Measurements from ENCODE around the gene NTM.

The NTM gene

GRCh38 chr11:131373756-131374155 lies 3.3 kb downstream of the NTM start:
- Histone ChIP-seq H4K5ac (ENCODE audit: low read length) (no peak overlapping the region), H4K8ac (ENCODE audit: low read depth, low read length) (no peak overlapping the region), H3K4ac (ENCODE audit: low read depth, low read length) (peak overlapping the region; percentile 59), H2BK15ac (replicated peaks; ENCODE audit: low read depth) (no peak overlapping the region), H3K23ac (ENCODE audit: low read length) (no peak overlapping the region), H3K18ac (ENCODE audit: low read length) (peak overlapping the region; percentile 9), H3K79me1 (ENCODE audit: low read length) (no peaks in the 10 kb centered on the region), H3K36me3 (ENCODE audit: control insufficient read depth, insufficient read depth, low read length) (no peaks in the 10 kb centered on the region), H3K9ac (ENCODE audit: low read length) (no peak overlapping the region), H2AK5ac (ENCODE audit: low read length) (no peak overlapping the region), H2BK120ac (ENCODE audit: low read depth, low read length) (no peak overlapping the region), H3K27ac (ENCODE audit: low read depth, low read length) (no peak overlapping the region), H2BK5ac (ENCODE audit: low read length) (no peak overlapping the region), H3K4me2 (ENCODE audit: low read length) (no peak overlapping the region), H3K4me1 (ENCODE audit: control insufficient read depth, low read depth, low read length) (peaks cover 27% of the 10 kb centered on the region), H3K4me3 (ENCODE audit: low read length) (no peak overlapping the region), H3K79me2 (ENCODE audit: control insufficient read depth, insufficient read depth, low read length) (no peaks in the 10 kb centered on the region), H3K56ac (ENCODE audit: low read length) (no peak overlapping the region), H3K27me3 (ENCODE audit: insufficient read depth, low read length, poor library complexity) (no peaks in the 10 kb centered on the region)
- WGBS (ENCODE audit: extremely low coverage, insufficient coverage, low lambda C conversion rate), result no CpG with 5 or more reads among the region's 13 CpGs
- DNase-seq, result no peak

- no peaks in the 10 kb centered on the region for H3K36me3 ChIP-seq (ENCODE audit: control insufficient read depth, insufficient read depth, low read length)
- no peak overlapping the region for H3K23ac ChIP-seq (ENCODE audit: low read length)
- H3K27ac ChIP-seq (ENCODE audit: low read depth, low read length), result no peak overlapping the region
- no peak for DNase-seq
- H3K4me1 ChIP-seq (ENCODE audit: control insufficient read depth, low read depth, low read length), result peaks cover 27% of the 10 kb centered on the region
- no peak overlapping the region for H2AK5ac ChIP-seq (ENCODE audit: low read length)
- H4K5ac ChIP-seq (ENCODE audit: low read length), result no peak overlapping the region
- H2BK120ac ChIP-seq (ENCODE audit: low read depth, low read length), result no peak overlapping the region
- H3K56ac ChIP-seq (ENCODE audit: low read length), result no peak overlapping the region
- no peaks in the 10 kb centered on the region for H3K27me3 ChIP-seq (ENCODE audit: insufficient read depth, low read length, poor library complexity)
- H3K4me2 ChIP-seq (ENCODE audit: low read length), result no peak overlapping the region
- H3K79me1 ChIP-seq (ENCODE audit: low read length), result no peaks in the 10 kb centered on the region
- no peak overlapping the region for H2BK5ac ChIP-seq (ENCODE audit: low read length)
- H3K4ac ChIP-seq (ENCODE audit: low read depth, low read length), result no peak overlapping the region
- no CpG with 5 or more reads among the region's 4 CpGs for WGBS (ENCODE audit: extremely low coverage, insufficient coverage, low lambda C conversion rate)
- no peak overlapping the region for H3K4me3 ChIP-seq (ENCODE audit: low read length)
- H3K18ac ChIP-seq (ENCODE audit: low read length), result no peak overlapping the region
- no peak overlapping the region for H2BK15ac ChIP-seq (replicated peaks; ENCODE audit: low read depth)
- no peak overlapping the region for H3K9ac ChIP-seq (ENCODE audit: low read length)
- no peaks in the 10 kb centered on the region for H3K79me2 ChIP-seq (ENCODE audit: control insufficient read depth, insufficient read depth, low read length)
- H4K8ac ChIP-seq (ENCODE audit: low read depth, low read length), result no peak overlapping the region
These were observed 5.0 kb downstream of the NTM start for GRCh38 chr11:131375421-131375820.

GRCh38 chr11:131375915-131376314 lies 5.5 kb downstream of the NTM start:
- no peak overlapping the region for H2BK120ac ChIP-seq (ENCODE audit: low read depth, low read length)
- H3K79me2 ChIP-seq (ENCODE audit: control insufficient read depth, insufficient read depth, low read length), result no peaks in the 10 kb centered on the region
- no peaks in the 10 kb centered on the region for H3K79me1 ChIP-seq (ENCODE audit: low read length)
- DNase-seq, result no peak
- H4K8ac ChIP-seq (ENCODE audit: low read depth, low read length), result no peak overlapping the region
- no peak overlapping the region for H3K27ac ChIP-seq (ENCODE audit: low read depth, low read length)
- no peak overlapping the region for H3K4ac ChIP-seq (ENCODE audit: low read depth, low read length)
- no peaks in the 10 kb centered on the region for H3K27me3 ChIP-seq (ENCODE audit: insufficient read depth, low read length, poor library complexity)
- no peak overlapping the region for H4K5ac ChIP-seq (ENCODE audit: low read length)
- H3K23ac ChIP-seq (ENCODE audit: low read length), result no peak overlapping the region
- H3K56ac ChIP-seq (ENCODE audit: low read length), result peak overlapping the region; percentile 56
- H3K18ac ChIP-seq (ENCODE audit: low read length), result no peak overlapping the region
- H3K9ac ChIP-seq (ENCODE audit: low read length), result no peak overlapping the region
- no peak overlapping the region for H2BK5ac ChIP-seq (ENCODE audit: low read length)
- no peak overlapping the region for H3K4me2 ChIP-seq (ENCODE audit: low read length)
- no CpG with 5 or more reads among the region's 3 CpGs for WGBS (ENCODE audit: extremely low coverage, insufficient coverage, low lambda C conversion rate)
- H3K36me3 ChIP-seq (ENCODE audit: control insufficient read depth, insufficient read depth, low read length), result no peaks in the 10 kb centered on the region
- H2AK5ac ChIP-seq (ENCODE audit: low read length), result no peak overlapping the region
- no peak overlapping the region for H3K4me3 ChIP-seq (ENCODE audit: low read length)
- peaks cover 25% of the 10 kb centered on the region for H3K4me1 ChIP-seq (ENCODE audit: control insufficient read depth, low read depth, low read length)
- no peak overlapping the region for H2BK15ac ChIP-seq (replicated peaks; ENCODE audit: low read depth)

GRCh38 chr11:131378931-131379330 lies 8.5 kb downstream of the NTM start:
- no peak overlapping the region for H2BK120ac ChIP-seq (ENCODE audit: low read depth, low read length)
- no peaks in the 10 kb centered on the region for H3K27me3 ChIP-seq (ENCODE audit: insufficient read depth, low read length, poor library complexity)
- no peaks in the 10 kb centered on the region for H3K36me3 ChIP-seq (ENCODE audit: control insufficient read depth, insufficient read depth, low read length)
- DNase-seq, result no peak
- H3K79me2 ChIP-seq (ENCODE audit: control insufficient read depth, insufficient read depth, low read length), result no peaks in the 10 kb centered on the region
- no peak overlapping the region for H3K18ac ChIP-seq (ENCODE audit: low read length)
- no peak overlapping the region for H3K27ac ChIP-seq (ENCODE audit: low read depth, low read length)
- no peak overlapping the region for H3K4me2 ChIP-seq (ENCODE audit: low read length)
- no peak overlapping the region for H3K4me3 ChIP-seq (ENCODE audit: low read length)
- no peak overlapping the region for H2BK5ac ChIP-seq (ENCODE audit: low read length)
- no peak overlapping the region for H2BK15ac ChIP-seq (replicated peaks; ENCODE audit: low read depth)
- H3K79me1 ChIP-seq (ENCODE audit: low read length), result no peaks in the 10 kb centered on the region
- H4K5ac ChIP-seq (ENCODE audit: low read length), result no peak overlapping the region
- no peak overlapping the region for H3K56ac ChIP-seq (ENCODE audit: low read length)
- H3K4ac ChIP-seq (ENCODE audit: low read depth, low read length), result no peak overlapping the region
- no peak overlapping the region for H4K8ac ChIP-seq (ENCODE audit: low read depth, low read length)
- H2AK5ac ChIP-seq (ENCODE audit: low read length), result no peak overlapping the region
- no CpG with 5 or more reads among the region's 1 CpG for WGBS (ENCODE audit: extremely low coverage, insufficient coverage, low lambda C conversion rate)
- no peak overlapping the region for H3K9ac ChIP-seq (ENCODE audit: low read length)
- peaks cover 1% of the 10 kb centered on the region for H3K4me1 ChIP-seq (ENCODE audit: control insufficient read depth, low read depth, low read length)
- H3K23ac ChIP-seq (ENCODE audit: low read length), result no peak overlapping the region

- Histone ChIP-seq H2BK5ac (ENCODE audit: low read length) (no peak overlapping the region), H3K4me1 (ENCODE audit: control insufficient read depth, low read depth, low read length) (no peaks in the 10 kb centered on the region), H3K9ac (ENCODE audit: low read length) (no peak overlapping the region), H4K8ac (ENCODE audit: low read depth, low read length) (no peak overlapping the region), H3K56ac (ENCODE audit: low read length) (no peak overlapping the region), H4K5ac (ENCODE audit: low read length) (no peak overlapping the region), H3K4me3 (ENCODE audit: low read length) (no peak overlapping the region), H3K4ac (ENCODE audit: low read depth, low read length) (no peak overlapping the region), H3K18ac (ENCODE audit: low read length) (no peak overlapping the region), H3K4me2 (ENCODE audit: low read length) (no peak overlapping the region), H3K79me2 (ENCODE audit: control insufficient read depth, insufficient read depth, low read length) (no peaks in the 10 kb centered on the region), H3K27me3 (ENCODE audit: insufficient read depth, low read length, poor library complexity) (no peaks in the 10 kb centered on the region), H3K27ac (ENCODE audit: low read depth, low read length) (no peak overlapping the region), H2BK15ac (replicated peaks; ENCODE audit: low read depth) (no peak overlapping the region), H3K79me1 (ENCODE audit: low read length) (no peaks in the 10 kb centered on the region), H2AK5ac (ENCODE audit: low read length) (no peak overlapping the region), H3K23ac (ENCODE audit: low read length) (no peak overlapping the region), H2BK120ac (ENCODE audit: low read depth, low read length) (no peak overlapping the region), H3K36me3 (ENCODE audit: control insufficient read depth, insufficient read depth, low read length) (no peaks in the 10 kb centered on the region)
- WGBS (ENCODE audit: extremely low coverage, insufficient coverage, low lambda C conversion rate), result no CpG with 5 or more reads among the region's 4 CpGs
- no peak for DNase-seq
These were observed 15.5 kb downstream of the NTM start for GRCh38 chr11:131385763-131386390.

- H3K27me3 ChIP-seq (ENCODE audit: insufficient read depth, low read length, poor library complexity), result no peaks in the 10 kb centered on the region
- WGBS (ENCODE audit: extremely low coverage, insufficient coverage, low lambda C conversion rate), result no CpG with 5 or more reads among the region's 2 CpGs
- H3K9ac ChIP-seq (ENCODE audit: low read length), result no peak overlapping the region
These were observed 16.0 kb downstream of the NTM start for GRCh38 chr11:131386408-131386807.

More at GRCh38 chr11:131386408-131386807, 16.0 kb downstream of the NTM start:
- Histone ChIP-seq H2BK120ac (ENCODE audit: low read depth, low read length) (no peak overlapping the region), H3K18ac (ENCODE audit: low read length) (no peak overlapping the region), H3K27ac (ENCODE audit: low read depth, low read length) (no peak overlapping the region), H4K5ac (ENCODE audit: low read length) (no peak overlapping the region), H3K23ac (ENCODE audit: low read length) (no peak overlapping the region), H3K4me3 (ENCODE audit: low read length) (no peak overlapping the region), H3K4me2 (ENCODE audit: low read length) (no peak overlapping the region), H2BK15ac (replicated peaks; ENCODE audit: low read depth) (no peak overlapping the region), H3K4me1 (ENCODE audit: control insufficient read depth, low read depth, low read length) (no peaks in the 10 kb centered on the region), H3K36me3 (ENCODE audit: control insufficient read depth, insufficient read depth, low read length) (no peaks in the 10 kb centered on the region), H3K56ac (ENCODE audit: low read length) (no peak overlapping the region), H4K8ac (ENCODE audit: low read depth, low read length) (no peak overlapping the region), H2BK5ac (ENCODE audit: low read length) (no peak overlapping the region), H3K79me2 (ENCODE audit: control insufficient read depth, insufficient read depth, low read length) (no peaks in the 10 kb centered on the region), H3K4ac (ENCODE audit: low read depth, low read length) (no peak overlapping the region), H3K79me1 (ENCODE audit: low read length) (no peaks in the 10 kb centered on the region), H2AK5ac (ENCODE audit: low read length) (no peak overlapping the region)
- no peak for DNase-seq

Data from mesendoderm (in vitro differentiated cells).